Measurements from ENCODE around the gene PEX11A.

Gene PEX11A

DNA sequence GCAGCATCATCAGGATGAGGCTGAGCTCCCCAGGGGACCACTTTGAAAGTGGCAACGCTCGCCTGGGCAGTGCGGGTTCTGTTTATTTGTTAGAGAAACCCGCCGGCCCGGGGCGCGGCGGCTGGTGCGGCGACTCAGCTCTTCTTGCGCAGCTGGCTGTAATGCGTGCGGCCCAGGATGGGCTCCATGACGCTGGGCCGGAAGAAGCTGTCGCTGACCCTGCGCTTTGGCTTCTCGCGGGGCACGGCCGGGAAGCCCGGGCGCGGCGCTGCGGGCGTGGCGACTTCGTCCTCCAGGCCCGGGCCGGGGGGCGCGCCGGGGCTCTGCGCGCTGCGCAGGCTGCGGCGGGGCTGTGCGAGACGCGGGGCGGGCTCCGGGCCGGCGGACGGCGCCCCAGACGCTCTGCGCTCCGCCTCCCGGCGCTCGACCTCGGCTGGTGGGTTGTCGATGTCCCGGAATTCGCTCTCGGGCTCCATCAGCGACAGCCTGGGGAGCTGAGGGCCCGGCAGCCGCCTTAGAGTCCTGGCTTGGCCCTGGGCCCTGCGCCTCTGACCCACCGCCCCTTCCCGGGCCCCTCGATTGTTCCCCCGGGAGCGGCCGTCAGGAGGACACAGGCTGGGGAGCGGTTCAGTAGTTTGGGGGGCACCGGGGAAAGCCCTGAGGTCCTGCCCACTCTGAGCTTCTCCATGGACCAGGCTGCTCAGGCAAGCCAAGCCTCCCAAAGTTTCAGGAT, 24.9 kb downstream of the PEX11A start:
- peak overlapping the region; percentile 32 for H3K4me3 ChIP-seq (ENCODE audit: low read depth, low read length)
- no peaks in the 10 kb centered on the region for H3K36me3 ChIP-seq (ENCODE audit: control insufficient read depth, insufficient read depth, low read length)
- H3K9ac ChIP-seq (ENCODE audit: low read depth, low read length) = no peak overlapping the region
- H3K27me3 ChIP-seq (ENCODE audit: control insufficient read depth, insufficient read depth, low read length) = peaks cover 12% of the 10 kb centered on the region
- no peaks in the 10 kb centered on the region for H3K9me3 ChIP-seq (ENCODE audit: control insufficient read depth, insufficient read depth, low read length)
- H3K4me1 ChIP-seq (ENCODE audit: control insufficient read depth, insufficient read depth, low read length) = peaks cover 4% of the 10 kb centered on the region

DNA sequence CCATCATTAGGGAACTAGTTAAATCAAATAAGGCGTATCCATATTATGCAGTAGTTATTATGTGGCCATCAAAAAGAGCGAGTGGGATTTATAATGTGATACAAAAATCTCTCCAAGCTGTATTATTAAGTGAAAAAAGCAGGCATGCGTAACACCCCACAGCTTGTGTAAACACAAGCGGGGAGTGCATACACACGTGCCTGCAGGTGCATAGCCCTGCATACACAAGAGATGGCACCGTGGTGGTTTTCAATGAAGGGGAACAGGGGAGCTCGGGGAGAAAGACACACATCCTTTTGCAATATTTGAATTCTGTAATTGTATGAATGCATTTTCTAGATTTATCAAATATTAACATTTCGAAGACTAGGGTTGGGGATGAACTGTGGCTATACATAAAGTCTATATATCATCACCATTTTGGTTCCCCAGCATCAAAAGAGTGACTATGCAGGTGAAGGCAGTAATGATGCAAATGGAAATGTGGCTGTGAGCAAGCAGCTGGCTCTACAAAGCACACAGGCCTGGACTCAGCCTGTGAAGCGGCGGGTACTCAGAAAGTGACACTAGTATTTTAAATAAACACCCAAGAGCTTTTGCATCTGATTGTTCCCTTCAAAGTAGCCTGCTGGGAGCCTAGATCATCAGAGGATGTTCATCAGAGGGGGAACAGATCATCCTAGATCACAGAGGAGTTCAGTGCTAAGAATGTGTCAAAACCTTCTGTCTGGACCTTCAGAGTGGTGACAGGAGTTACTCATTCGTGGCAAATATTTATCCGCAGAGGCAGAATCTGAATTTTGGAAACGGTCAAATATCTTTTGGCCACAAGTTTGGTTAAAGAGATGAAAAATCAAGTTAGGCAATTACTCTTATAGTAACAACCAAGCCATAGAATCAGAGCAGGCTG, 25.9 kb downstream of the PEX11A start:
- H3K4me3 ChIP-seq (ENCODE audit: low read depth, low read length) = no peak overlapping the region
- H3K36me3 ChIP-seq (ENCODE audit: control insufficient read depth, insufficient read depth, low read length) = no peaks in the 10 kb centered on the region
- H3K27me3 ChIP-seq (ENCODE audit: control insufficient read depth, insufficient read depth, low read length) = peaks cover 12% of the 10 kb centered on the region
- no peaks in the 10 kb centered on the region for H3K9me3 ChIP-seq (ENCODE audit: control insufficient read depth, insufficient read depth, low read length)
- H3K9ac ChIP-seq (ENCODE audit: low read depth, low read length) = no peak overlapping the region
- peaks cover 4% of the 10 kb centered on the region for H3K4me1 ChIP-seq (ENCODE audit: control insufficient read depth, insufficient read depth, low read length)

DNA sequence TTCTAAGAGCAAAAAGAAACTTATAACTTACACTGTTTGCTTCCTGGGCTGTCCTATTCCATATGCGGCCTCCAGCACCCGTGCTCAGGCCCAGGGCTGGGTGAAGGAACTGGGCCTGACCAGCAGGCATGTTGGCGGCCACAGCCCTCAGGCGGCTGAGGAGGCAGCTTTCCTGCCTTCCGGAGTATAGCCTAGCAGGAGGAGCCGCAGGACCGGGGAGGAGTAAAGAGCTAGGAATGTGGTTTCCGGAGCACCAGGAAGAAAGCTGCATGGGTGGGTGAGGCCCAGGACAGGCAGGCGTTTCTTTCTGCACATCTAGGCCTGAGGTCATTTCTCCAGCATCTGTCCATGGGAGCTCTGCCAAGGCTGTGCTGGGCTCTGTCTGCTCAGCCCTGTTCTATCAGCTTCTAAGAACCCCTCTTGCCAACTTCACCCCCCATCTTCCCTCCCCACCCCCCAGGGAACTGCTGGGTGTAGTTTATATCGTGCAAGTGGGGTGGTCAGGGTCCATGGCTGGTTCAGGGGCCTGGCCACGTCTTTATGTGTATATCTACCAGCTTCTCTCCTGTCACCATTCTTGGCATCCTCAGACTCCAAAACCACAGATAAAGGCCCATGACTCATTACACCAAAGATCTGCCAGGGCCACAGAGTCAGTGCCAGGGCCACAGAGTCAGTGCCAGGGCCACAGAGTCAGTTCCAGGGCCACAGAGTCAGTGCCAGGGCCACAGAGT, 27.5 kb downstream of the PEX11A start:
- Histone ChIP-seq H3K36me3 (ENCODE audit: control insufficient read depth, insufficient read depth, low read length) (no peaks in the 10 kb centered on the region), H3K9me3 (ENCODE audit: control insufficient read depth, insufficient read depth, low read length) (no peaks in the 10 kb centered on the region), H3K4me3 (ENCODE audit: low read depth, low read length) (no peak overlapping the region), H3K4me1 (ENCODE audit: control insufficient read depth, insufficient read depth, low read length) (peaks cover 4% of the 10 kb centered on the region), H3K27me3 (ENCODE audit: control insufficient read depth, insufficient read depth, low read length) (peaks cover 12% of the 10 kb centered on the region), H3K9ac (ENCODE audit: low read depth, low read length) (no peak overlapping the region)

DNA sequence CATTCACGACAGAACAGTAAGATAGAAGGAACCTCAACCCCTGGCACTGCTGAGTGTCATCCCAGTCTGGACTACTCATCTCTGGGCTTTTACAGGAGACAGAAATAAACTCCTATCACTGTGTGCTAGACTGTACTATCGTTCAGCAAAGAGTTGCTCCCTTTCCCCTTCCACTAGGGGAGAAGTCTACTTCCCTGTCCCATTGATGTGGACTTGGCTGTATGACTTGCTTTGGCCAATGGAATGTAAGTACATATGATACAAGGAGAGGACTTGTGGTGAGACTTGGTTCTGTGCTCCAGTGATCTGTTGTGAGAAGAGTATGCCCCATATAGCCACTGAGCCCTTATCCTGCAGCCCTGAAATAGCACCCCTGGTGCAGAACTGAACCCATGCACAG, 30.0 kb downstream of the PEX11A start:
- no peaks in the 10 kb centered on the region for H3K9me3 ChIP-seq (ENCODE audit: control insufficient read depth, insufficient read depth, low read length)

DNA sequence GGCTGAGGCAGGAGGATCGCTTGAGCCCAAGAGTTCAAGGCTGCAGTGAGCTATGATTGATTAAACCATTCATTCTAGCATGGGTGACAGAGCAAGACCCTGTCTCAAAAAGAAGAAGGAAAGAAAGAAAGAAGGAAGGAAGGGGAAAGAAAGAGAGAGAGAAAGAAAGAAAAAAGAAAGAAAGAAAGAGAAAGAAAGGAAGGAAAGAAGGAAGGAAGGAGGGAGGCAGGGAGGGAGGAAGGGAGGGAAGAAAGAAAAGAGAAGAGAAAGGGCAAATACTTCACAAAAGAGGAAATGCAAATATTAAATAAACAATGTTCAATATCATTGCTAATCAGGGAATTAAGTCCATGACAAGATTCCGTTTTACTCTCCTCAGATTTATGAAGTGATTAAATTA, 31.3 kb downstream of the PEX11A start:
- H3K4me3 ChIP-seq (ENCODE audit: low read depth, low read length) = no peak overlapping the region

More for the DNA sequence above, 30.0 kb downstream of the PEX11A start:
- Histone ChIP-seq H3K4me3 (ENCODE audit: low read depth, low read length) (no peak overlapping the region), H3K36me3 (ENCODE audit: control insufficient read depth, insufficient read depth, low read length) (no peaks in the 10 kb centered on the region), H3K9ac (ENCODE audit: low read depth, low read length) (no peak overlapping the region), H3K27me3 (ENCODE audit: control insufficient read depth, insufficient read depth, low read length) (peaks cover 13% of the 10 kb centered on the region), H3K4me1 (ENCODE audit: control insufficient read depth, insufficient read depth, low read length) (peaks cover 4% of the 10 kb centered on the region)

DNA sequence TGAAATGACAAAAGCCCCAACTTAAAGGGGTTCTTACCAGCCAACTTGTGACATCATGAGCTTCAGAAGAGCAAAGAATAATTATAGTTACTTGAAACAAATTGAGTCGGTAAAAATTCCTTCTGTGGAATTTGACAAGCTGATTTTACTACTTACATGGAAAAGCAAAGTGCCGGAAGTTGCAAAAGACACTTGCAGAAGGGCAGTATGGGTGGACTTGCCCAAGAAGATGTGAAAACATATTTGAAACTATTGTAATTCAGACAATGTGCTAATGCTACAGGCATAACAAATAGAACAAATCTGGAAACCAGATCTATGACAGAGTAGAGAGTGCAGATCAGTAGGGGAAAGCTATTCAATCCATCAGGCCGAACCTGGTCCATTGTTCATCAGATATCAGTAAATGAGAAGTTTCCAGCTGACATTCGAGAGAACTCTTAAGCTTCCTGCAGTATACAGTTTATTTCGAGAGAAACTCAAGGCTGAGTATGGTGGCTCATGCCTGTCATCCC, 32.8 kb downstream of the PEX11A start:
- no peak overlapping the region for H3K4me3 ChIP-seq (ENCODE audit: low read depth, low read length)
- H3K9me3 ChIP-seq (ENCODE audit: control insufficient read depth, insufficient read depth, low read length) = no peaks in the 10 kb centered on the region
- peaks cover 3% of the 10 kb centered on the region for H3K27me3 ChIP-seq (ENCODE audit: control insufficient read depth, insufficient read depth, low read length)
- no peaks in the 10 kb centered on the region for H3K4me1 ChIP-seq (ENCODE audit: control insufficient read depth, insufficient read depth, low read length)
- peaks cover 2% of the 10 kb centered on the region for H3K36me3 ChIP-seq (ENCODE audit: control insufficient read depth, insufficient read depth, low read length)
- H3K9ac ChIP-seq (ENCODE audit: low read depth, low read length) = no peak overlapping the region

More for the DNA sequence above, 31.3 kb downstream of the PEX11A start:
- Histone ChIP-seq H3K4me1 (ENCODE audit: control insufficient read depth, insufficient read depth, low read length) (no peaks in the 10 kb centered on the region), H3K36me3 (ENCODE audit: control insufficient read depth, insufficient read depth, low read length) (no peaks in the 10 kb centered on the region), H3K9ac (ENCODE audit: low read depth, low read length) (no peak overlapping the region), H3K27me3 (ENCODE audit: control insufficient read depth, insufficient read depth, low read length) (peaks cover 4% of the 10 kb centered on the region), H3K9me3 (ENCODE audit: control insufficient read depth, insufficient read depth, low read length) (no peaks in the 10 kb centered on the region)

DNA sequence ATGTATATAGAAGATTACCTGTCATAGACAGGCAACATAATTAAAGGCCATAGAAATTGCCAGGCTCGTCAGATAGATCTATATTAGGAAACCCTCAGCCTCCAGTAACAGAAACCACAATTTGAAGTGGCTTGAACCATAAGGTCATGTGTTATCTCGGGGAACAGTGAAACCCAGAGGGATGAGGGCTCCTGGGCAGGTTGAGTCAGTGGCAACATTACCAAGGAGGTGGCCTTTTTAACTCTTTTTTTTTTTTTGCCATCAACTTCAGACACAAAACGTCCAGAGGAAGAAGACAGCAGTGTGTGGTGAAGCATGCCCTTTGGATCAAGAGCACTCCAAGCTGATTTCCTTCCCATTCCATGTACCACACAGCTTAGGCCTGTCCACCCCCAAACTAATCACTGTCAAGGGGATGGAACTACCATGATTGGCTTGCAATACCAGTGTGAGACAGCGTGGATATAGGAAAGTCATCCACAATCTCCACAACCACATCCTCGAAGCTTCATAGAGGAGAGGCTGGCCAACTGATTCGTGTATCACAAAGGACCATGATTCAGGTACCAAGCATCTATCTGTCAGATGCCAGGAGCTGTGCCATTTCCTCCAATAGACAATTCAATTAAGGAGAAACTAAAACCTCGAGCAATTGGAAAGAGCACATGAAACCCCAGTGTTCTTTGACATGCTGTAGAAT, 34.3 kb downstream of the PEX11A start:
- no peaks in the 10 kb centered on the region for H3K4me1 ChIP-seq (ENCODE audit: control insufficient read depth, insufficient read depth, low read length)
- no peak overlapping the region for H3K9ac ChIP-seq (ENCODE audit: low read depth, low read length)
- H3K9me3 ChIP-seq (ENCODE audit: control insufficient read depth, insufficient read depth, low read length) = no peaks in the 10 kb centered on the region
- H3K27me3 ChIP-seq (ENCODE audit: control insufficient read depth, insufficient read depth, low read length) = peaks cover 3% of the 10 kb centered on the region
- H3K36me3 ChIP-seq (ENCODE audit: control insufficient read depth, insufficient read depth, low read length) = peaks cover 10% of the 10 kb centered on the region
- no peak overlapping the region for H3K4me3 ChIP-seq (ENCODE audit: low read depth, low read length)

DNA sequence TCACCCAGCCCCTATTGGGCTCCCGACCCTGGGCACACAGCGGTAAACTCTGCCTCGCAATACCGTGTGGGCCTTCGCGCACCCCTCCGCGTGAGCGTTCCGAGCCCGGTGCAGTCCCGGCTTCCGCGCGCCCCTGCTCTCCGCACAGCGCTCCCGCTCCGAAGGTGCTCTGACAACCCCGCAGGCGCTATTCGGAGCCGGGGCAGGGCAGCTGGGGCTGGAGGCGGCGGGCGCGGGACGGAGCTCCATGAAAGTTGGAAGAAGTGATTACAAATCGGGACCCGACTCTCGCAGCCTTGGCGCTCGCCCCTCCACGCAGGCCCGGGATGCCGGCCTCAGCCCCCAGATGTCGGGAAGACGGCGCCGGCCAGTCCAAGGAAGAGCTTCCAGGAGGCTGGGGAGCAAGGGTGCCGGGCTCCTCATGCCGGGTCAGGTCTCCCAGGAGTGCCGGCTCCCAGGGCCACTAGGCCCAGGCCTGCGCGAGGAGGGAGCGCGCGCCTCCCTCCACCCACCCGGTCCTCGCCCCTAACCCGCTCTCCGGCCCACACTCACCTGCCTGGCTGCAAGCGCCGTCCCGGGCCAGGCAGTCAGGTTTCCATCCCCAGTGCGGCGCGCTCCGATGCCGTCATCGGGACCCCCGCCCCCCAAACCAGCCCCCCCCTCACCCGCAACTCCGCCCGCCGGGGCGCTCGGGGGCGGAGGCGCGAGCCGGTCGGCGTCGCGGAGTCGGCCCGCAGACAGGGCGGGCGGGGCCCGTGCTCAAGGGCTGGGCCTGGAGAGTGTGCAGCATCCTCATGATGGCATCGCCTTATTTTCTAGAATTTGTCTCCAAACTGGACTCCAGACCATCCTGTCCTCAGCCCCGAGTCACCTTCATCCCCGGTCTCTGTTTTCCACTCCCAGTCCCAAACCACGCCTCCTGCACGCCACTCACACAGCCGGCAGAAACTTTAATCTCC, 35.4 kb downstream of the PEX11A start, which contains the start of gene KIF7:
Gene KIF7, minus strand, starts transcription at position 621 of the 959 bp plus-strand sequence. CDS start 2,537 bp downstream, outside the sequence.
- peak within 1 kb of the TSS; percentile 81 for H3K4me3 ChIP-seq (ENCODE audit: low read depth, low read length)
- peaks cover 10% of the 10 kb centered on the region for H3K36me3 ChIP-seq (ENCODE audit: control insufficient read depth, insufficient read depth, low read length)
- H3K9me3 ChIP-seq (ENCODE audit: control insufficient read depth, insufficient read depth, low read length) = no peaks in the 10 kb centered on the region
- peak within 1 kb of the TSS; percentile 79 for H3K9ac ChIP-seq (ENCODE audit: low read depth, low read length)
- H3K4me1 ChIP-seq (ENCODE audit: control insufficient read depth, insufficient read depth, low read length) = no peaks in the 10 kb centered on the region
- peaks cover 3% of the 10 kb centered on the region for H3K27me3 ChIP-seq (ENCODE audit: control insufficient read depth, insufficient read depth, low read length)

DNA sequence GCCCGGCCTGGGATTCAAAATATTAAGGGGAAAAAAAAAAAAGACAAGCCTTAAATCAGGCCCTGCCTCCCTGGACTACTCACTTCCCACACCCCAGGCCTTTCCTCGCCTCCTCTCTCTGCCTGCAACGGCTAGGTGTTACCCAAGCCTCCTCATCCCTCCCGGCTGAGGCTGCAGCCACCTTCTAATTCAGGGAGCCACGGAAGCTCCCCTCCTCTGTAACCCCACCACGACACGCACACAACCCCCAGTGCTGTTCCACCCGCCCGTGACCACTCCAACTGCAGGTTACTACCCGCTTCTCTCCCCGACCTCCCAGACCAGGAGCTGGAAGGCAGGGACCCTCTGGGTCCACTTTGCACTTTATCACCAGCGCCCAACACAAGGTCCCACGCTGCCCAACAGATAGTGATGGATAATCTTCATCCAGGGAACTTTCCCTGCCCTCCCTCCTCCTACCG, 36.2 kb downstream of the PEX11A start:
- Histone ChIP-seq H3K27me3 (ENCODE audit: control insufficient read depth, insufficient read depth, low read length) (peaks cover 3% of the 10 kb centered on the region), H3K9me3 (ENCODE audit: control insufficient read depth, insufficient read depth, low read length) (no peaks in the 10 kb centered on the region), H3K9ac (ENCODE audit: low read depth, low read length) (peak overlapping the region; percentile 79), H3K4me1 (ENCODE audit: control insufficient read depth, insufficient read depth, low read length) (no peaks in the 10 kb centered on the region), H3K4me3 (ENCODE audit: low read depth, low read length) (peak overlapping the region; percentile 81), H3K36me3 (ENCODE audit: control insufficient read depth, insufficient read depth, low read length) (peaks cover 10% of the 10 kb centered on the region)

DNA sequence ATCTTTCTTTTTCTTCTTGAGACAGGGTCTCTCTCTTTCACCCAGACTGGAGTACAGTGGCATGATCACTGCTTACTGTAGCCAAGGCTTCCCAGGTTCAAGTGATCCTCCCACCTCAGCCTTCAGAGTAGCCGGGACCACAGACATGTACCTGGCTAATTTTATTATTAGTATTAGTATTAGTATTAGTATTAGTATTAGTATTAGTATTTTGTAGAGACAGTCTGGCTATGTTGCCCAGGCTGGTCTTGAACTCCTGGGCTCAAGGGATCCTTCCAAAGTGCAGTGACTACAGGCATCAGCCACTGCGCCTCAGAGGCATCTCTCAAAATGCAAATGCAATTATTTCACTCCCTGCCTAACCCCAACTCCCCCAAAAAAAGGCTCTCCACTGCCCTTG, 37.0 kb downstream of the PEX11A start:
- Histone ChIP-seq H3K36me3 (ENCODE audit: control insufficient read depth, insufficient read depth, low read length) (peaks cover 10% of the 10 kb centered on the region), H3K9ac (ENCODE audit: low read depth, low read length) (no peak overlapping the region), H3K4me3 (ENCODE audit: low read depth, low read length) (no peak overlapping the region)

More for the DNA sequence above, 37.0 kb downstream of the PEX11A start:
- Histone ChIP-seq H3K27me3 (ENCODE audit: control insufficient read depth, insufficient read depth, low read length) (peaks cover 3% of the 10 kb centered on the region), H3K9me3 (ENCODE audit: control insufficient read depth, insufficient read depth, low read length) (no peaks in the 10 kb centered on the region), H3K4me1 (ENCODE audit: control insufficient read depth, insufficient read depth, low read length) (no peaks in the 10 kb centered on the region)

All from iPS-15b (cell line).